GM23338 (cell line): ENCODE measurements around the gene PDE4D.

ENCODE experiments used
- CTCF ChIP-seq, 2 experiments: fragments of 200-600 bp in 1 of 2; sonication (generic) in 1 of 2; conservative IDR thresholded peaks; 2 replicates each; pipeline versions ENCODE4 v1.5.1 to v1.6.1; 2016 to 2017; ENCODE audit warnings: antibody characterized with exemption in 2 of 2, low read depth in 2 of 2, mild to moderate bottlenecking in 2 of 2, moderate library complexity in 1 of 2
- EZH2 ChIP-seq: fragments of 200-600 bp; sonication (generic); IDR thresholded peaks from one replicate; pipeline ENCODE4 v1.8.0; 2017; ENCODE audit warnings: antibody characterized with exemption, mild to moderate bottlenecking, low read depth; ENCODE audit not compliant: unreplicated experiment
- EZH2phosphoT487 ChIP-seq: fragments of 200-600 bp; sonication (generic); IDR thresholded peaks from one replicate; pipeline ENCODE4 v1.8.1; 2018; ENCODE audit warnings: antibody characterized with exemption; ENCODE audit not compliant: unreplicated experiment
- POLR2AphosphoS5 ChIP-seq: IDR thresholded peaks from 2 replicates; pipeline ENCODE4 v1.6.1; 2016; ENCODE audit warnings: antibody characterized with exemption, low read depth
- STAT1 ChIP-seq: IDR thresholded peaks from one replicate; pipeline ENCODE4 v1.6.1; 2016; ENCODE audit warnings: antibody characterized with exemption; ENCODE audit not compliant: unreplicated experiment
- TF ChIP-seq, protein P1 (sequence below): IDR thresholded peaks from one replicate; pipeline ENCODE4 v1.6.1; 2018; ENCODE audit warnings: antibody characterized with exemption; ENCODE audit not compliant: unreplicated experiment

GRCh38 chr5:58937031-58937681 is 956.4 kb downstream of the PDE4D start:
- TF ChIP-seq EZH2phosphoT487 (no peak), CTCF (conservative IDR thresholded peaks at IDR 0.05; ENCODE audit: low read depth in 2 of 2) (no peak), STAT1 (no peak), EZH2 (no peak), POLR2AphosphoS5 (no peak)
- TF ChIP-seq, protein P1, sequence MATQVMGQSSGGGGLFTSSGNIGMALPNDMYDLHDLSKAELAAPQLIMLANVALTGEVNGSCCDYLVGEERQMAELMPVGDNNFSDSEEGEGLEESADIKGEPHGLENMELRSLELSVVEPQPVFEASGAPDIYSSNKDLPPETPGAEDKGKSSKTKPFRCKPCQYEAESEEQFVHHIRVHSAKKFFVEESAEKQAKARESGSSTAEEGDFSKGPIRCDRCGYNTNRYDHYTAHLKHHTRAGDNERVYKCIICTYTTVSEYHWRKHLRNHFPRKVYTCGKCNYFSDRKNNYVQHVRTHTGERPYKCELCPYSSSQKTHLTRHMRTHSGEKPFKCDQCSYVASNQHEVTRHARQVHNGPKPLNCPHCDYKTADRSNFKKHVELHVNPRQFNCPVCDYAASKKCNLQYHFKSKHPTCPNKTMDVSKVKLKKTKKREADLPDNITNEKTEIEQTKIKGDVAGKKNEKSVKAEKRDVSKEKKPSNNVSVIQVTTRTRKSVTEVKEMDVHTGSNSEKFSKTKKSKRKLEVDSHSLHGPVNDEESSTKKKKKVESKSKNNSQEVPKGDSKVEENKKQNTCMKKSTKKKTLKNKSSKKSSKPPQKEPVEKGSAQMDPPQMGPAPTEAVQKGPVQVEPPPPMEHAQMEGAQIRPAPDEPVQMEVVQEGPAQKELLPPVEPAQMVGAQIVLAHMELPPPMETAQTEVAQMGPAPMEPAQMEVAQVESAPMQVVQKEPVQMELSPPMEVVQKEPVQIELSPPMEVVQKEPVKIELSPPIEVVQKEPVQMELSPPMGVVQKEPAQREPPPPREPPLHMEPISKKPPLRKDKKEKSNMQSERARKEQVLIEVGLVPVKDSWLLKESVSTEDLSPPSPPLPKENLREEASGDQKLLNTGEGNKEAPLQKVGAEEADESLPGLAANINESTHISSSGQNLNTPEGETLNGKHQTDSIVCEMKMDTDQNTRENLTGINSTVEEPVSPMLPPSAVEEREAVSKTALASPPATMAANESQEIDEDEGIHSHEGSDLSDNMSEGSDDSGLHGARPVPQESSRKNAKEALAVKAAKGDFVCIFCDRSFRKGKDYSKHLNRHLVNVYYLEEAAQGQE: no peak
